Stimulated activated CD8-positive, alpha-beta memory T cell treated with anti-CD3 and anti-CD28 coated beads, Interleukin-15, amount 100 ng/mL, for 1 hour (primary cell): Measurements from ENCODE around the gene COIL.

Source experiments
- DNase-seq: peaks from one replicate; pipeline ENCODE4 v3.0.0-alpha.2; 2020; ENCODE audit warnings: low read depth

Gene COIL

GRCh38 chr17:56935461-56935860 is 25.4 kb downstream of the COIL start:
- no peak for DNase-seq

GRCh38 chr17:56934280-56934679 is 26.6 kb downstream of the COIL start:
- DNase-seq, result no peak

- no peak for DNase-seq
These were observed 27.0 kb downstream of the COIL start for GRCh38 chr17:56933868-56934267.

GRCh38 chr17:56933151-56933745 is 27.6 kb downstream of the COIL start:
- no peak for DNase-seq

DNA sequence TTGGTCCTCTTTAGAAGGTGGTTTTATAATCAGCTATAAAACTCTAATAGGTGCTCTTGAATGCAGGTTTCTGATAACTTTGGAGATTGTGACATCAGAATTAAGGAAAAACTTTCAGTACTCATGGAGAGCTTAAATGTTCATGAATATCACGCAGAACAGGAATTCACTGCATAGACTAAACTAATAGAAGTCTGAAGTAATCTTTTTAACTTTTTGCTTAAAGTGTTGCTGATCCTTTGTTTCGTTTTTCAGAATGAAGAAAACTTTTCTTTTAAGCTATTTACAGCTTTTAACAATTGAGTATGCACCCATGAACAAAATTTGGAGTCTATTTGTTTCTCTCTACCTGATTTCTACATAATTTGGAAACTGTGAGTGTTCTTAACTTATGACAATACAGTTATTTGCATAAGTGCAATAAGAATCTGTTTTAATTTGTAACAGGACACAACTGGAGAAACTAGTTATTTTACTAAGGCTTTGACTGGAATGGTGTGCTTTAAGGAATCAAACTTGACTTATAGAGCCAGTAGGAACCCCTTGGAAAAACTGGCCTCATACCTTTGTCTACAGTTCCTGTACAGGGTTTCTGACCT is 30.0 kb downstream of the COIL start:
- no peak for DNase-seq

DNA sequence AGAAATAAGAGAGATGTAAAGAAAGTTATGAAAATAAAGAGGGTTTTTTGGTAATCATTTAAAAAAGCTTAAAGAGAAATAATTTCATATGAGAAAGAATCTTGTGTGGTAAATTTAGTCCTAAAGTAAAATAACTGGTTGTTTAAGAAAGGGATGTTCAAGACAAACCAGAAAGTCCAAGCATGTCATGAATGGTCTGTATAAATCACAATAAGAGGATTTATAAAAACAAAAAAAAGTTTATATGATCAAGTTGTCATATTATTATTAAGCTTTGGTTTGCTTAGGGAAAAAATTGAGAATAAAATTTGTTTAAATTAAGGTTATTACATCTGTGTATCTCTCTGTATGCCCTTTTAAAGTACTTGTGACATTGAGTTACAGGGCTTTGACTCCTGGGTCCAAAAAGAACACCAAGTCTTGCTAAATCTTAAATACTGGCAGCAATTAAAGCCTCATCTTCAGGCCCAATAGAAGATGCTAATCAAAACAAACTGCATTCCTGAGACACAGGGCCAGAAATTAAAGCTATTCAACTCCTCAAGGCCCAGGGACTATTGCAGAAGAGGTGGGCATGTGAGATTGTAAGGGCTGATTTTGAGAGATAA is 31.4 kb downstream of the COIL start:
- no peak for DNase-seq

- DNase-seq, result no peak
These were observed 32.3 kb downstream of the COIL start for GRCh38 chr17:56928586-56928985.

DNA sequence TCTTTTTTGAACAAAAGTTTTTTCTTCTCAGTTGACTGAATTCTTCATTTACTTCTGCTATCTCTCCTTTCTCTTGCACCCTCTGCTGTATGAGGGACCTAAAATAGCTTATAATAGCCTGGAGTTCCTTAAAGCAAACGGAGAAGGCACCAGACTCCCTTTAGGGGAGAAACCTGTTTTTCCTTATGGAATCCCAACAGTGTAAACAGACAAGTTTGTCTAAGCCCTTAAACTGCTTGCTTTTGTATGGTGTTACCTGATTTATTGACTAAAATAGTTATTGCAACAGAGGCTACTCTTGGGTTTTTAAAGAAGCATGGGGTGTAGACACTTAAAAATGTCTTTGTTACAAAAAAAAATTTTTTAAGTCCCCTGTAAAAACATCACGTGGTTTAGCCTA is 34.1 kb downstream of the COIL start:
- no peak for DNase-seq

DNA sequence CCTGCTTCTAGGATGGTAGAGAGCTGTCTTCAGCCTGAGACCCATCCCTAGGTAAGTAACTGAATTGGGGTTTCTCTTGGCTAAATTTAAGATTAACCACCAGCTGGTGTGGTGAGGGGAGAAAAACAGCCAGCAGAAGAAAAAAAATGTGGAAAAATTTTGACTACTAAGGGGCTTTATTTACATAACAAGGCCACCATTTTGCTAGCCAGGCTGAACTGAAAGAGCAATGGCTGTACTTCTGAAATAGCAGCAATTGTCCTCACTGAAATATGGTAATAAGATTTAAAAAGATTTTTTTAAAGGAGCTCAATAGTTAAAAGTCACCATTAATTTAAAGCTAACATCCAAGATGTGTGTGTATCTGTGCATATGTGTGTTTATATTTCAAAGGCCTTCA is 34.6 kb downstream of the COIL start:
- DNase-seq, result no peak

- no peak for DNase-seq
These were observed 35.8 kb downstream of the COIL start for GRCh38 chr17:56925088-56925487.

GRCh38 chr17:56919717-56920116 is 41.1 kb downstream of the COIL start:
- no peak for DNase-seq

GRCh38 chr17:56918916-56919315 is 41.9 kb downstream of the COIL start:
- no peak for DNase-seq

DNA sequence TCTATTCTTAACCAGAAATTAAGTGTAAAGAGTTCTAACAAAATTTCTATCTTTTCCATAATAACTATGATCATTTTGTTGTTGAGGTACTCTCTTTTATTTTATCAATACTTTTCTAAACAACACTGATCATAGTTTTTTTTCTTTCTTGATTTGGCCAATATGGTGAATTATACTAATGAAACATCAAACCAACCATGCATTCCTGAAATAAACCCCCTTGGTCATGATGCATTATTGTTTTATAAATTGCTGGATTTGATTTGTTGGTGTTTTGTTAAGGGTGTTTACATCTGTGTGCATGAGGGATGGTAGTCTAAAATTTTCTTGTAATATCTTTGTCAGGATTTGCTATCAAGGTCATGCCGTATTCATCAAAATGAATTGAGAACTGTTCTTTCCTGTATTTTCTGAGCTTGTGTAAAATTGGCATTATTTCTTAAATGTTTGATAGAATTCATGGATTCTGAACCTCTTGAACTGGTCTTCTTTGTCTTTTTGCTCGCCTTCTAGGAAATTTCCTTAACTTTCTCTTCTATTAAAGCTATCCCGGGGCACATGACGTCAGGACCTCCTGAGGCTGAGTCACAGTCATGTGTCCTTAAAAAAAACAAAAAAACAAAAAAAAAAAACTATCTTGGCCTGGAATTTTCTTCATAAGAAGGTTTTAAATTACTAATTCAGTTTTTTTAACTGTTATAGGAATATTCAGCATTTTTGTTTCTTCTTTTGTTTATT is 43.1 kb downstream of the COIL start:
- no peak for DNase-seq

- DNase-seq, result no peak
These were observed 46.1 kb downstream of the COIL start for GRCh38 chr17:56914581-56915273.

GRCh38 chr17:56913867-56914580 is 46.8 kb downstream of the COIL start, which contains the start of gene TRIM25:
Gene TRIM25 (minus strand): TSS chr17:56914049. CDS start chr17:56913988, 61 bp downstream.
- DNase-seq, result peak; percentile 81

GRCh38 chr17:56913353-56913866 is 47.4 kb downstream of the COIL start:
- no peak for DNase-seq

DNA sequence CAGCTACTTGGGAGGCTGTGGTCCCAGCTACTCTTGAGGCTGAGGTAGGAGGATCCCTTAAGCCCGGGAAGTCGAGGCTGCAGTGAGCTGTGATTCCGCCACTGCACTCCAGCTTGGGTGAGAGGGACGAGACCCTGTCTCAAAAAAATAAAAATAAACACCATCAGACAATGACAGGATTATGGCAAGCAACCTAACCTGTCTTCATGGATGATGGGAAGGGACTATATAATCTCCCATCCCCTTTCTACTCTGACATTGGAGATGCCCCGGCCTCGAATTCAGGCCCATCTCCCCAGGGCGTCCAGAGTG is 47.9 kb downstream of the COIL start:
- no peak for DNase-seq

GRCh38 chr17:56912105-56912999 is 48.5 kb downstream of the COIL start:
- DNase-seq, result no peak

DNA sequence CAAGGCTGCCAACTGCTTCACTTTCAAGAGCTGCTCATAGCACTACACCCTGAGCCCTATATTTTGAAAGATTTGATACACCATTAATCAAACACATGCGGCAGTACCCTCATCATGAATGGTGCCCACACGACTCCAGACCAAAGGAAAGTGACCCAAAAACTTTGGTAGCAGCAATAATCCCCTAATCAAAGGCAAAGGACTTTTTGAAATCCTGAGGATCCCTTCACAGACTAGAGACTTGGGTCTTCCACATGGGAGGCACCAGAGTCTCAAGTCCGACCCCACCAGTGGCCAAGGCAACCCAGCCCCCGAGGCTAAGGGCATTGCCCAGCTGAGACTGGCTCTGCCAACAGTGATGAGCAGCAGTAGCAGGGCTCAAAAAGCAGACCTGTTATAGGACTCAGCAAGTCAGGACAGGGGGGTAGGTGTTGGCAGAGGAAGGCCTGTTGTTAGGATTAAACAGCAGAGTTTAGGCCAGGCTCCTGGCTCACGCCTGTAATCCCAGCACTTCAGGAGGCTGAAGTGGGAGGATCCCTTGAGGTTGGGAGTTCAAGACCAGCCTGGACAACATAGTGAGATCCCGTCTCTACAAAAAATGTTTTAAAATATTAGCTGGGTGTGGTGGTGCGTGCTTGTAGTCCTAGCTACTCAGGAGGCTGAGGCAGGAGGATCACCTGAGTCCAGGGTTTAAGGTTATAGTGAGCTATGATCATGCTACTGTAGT is 50.2 kb downstream of the COIL start:
- DNase-seq, result no peak
